ENCODE results near the gene PTPN23.
"Not testable (repeated sequence)": the region's sequence is repeated elsewhere in the genome, so short reads cannot be mapped to it uniquely, and the experiment has no call there.

Gene PTPN23

DNA sequence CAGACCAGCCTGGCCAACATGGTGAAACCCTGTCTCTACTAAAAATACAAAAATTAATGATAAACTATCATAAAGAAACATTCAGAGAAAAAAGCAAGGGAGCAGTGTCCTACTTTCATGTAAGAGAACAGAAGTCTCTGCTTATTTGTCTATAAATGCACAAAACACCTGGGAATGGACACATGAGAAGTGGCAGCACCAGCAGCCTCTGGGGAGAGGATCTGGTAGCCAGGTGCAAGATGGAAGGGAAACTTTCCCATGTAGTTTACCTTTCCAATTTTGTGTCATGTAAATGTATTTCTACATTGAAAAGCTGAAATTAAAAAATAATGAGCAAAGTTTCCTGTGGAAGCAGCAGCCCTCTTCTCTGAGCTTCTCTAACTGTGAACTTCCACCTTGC, 76.2 kb downstream of the PTPN23 start:
- H3K4me3 ChIP-seq (replicated peaks in 1 of 2; ENCODE audit: low read depth in 2 of 2, low read length in 2 of 2): no peak overlapping the region
- DNase-seq (ENCODE audit: low read depth in 2 of 2): no peak
- TF ChIP-seq, protein P1, sequence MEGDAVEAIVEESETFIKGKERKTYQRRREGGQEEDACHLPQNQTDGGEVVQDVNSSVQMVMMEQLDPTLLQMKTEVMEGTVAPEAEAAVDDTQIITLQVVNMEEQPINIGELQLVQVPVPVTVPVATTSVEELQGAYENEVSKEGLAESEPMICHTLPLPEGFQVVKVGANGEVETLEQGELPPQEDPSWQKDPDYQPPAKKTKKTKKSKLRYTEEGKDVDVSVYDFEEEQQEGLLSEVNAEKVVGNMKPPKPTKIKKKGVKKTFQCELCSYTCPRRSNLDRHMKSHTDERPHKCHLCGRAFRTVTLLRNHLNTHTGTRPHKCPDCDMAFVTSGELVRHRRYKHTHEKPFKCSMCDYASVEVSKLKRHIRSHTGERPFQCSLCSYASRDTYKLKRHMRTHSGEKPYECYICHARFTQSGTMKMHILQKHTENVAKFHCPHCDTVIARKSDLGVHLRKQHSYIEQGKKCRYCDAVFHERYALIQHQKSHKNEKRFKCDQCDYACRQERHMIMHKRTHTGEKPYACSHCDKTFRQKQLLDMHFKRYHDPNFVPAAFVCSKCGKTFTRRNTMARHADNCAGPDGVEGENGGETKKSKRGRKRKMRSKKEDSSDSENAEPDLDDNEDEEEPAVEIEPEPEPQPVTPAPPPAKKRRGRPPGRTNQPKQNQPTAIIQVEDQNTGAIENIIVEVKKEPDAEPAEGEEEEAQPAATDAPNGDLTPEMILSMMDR (IDR thresholded peaks at IDR 0.05; ENCODE audit: low read depth, low read length): no peak

- not testable (repeated sequence) for DNase-seq (ENCODE audit: low read depth in 2 of 2); H3K4me3 ChIP-seq (replicated peaks in 1 of 2; ENCODE audit: low read depth in 2 of 2, low read length in 2 of 2)
These were observed 78.8 kb downstream of the PTPN23 start for GRCh38 chr3:47459534-47460085.
